HG03280 (cell line): ENCODE results near the gene C1orf21.

Experiments used
- ATAC-seq: cut with Tn5 transposase; IDR thresholded peaks from one replicate; pipeline ENCODE4 v1.9.1; 2021; ENCODE audit warnings: mild to moderate bottlenecking, moderate library complexity; ENCODE audit not compliant: unreplicated experiment

Gene C1orf21

GRCh38 chr1:184545601-184546000 lies 158.8 kb downstream of the C1orf21 start:
- no peak for ATAC-seq

DNA sequence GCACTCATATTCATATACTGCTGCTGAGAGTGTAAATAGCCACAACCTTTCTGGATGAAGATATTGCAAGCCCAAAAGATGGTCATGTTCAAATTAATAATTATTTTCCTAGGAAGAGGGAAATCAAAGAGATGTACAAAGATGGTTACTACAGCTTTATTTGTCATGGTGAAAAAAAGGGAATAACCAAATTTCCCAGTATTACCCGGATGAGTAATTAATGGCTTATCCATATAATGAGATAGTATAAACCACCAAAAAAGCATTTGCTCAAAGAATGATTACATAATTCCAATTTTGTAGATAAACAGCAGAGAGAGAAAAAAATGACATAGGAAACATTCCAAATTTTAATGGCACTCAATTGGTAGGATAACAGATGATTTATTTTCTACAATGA lies 165.6 kb downstream of the C1orf21 start:
- ATAC-seq = no peak

- ATAC-seq = no peak
Measured at GRCh38 chr1:184553845-184554244, 167.0 kb downstream of the C1orf21 start.

DNA sequence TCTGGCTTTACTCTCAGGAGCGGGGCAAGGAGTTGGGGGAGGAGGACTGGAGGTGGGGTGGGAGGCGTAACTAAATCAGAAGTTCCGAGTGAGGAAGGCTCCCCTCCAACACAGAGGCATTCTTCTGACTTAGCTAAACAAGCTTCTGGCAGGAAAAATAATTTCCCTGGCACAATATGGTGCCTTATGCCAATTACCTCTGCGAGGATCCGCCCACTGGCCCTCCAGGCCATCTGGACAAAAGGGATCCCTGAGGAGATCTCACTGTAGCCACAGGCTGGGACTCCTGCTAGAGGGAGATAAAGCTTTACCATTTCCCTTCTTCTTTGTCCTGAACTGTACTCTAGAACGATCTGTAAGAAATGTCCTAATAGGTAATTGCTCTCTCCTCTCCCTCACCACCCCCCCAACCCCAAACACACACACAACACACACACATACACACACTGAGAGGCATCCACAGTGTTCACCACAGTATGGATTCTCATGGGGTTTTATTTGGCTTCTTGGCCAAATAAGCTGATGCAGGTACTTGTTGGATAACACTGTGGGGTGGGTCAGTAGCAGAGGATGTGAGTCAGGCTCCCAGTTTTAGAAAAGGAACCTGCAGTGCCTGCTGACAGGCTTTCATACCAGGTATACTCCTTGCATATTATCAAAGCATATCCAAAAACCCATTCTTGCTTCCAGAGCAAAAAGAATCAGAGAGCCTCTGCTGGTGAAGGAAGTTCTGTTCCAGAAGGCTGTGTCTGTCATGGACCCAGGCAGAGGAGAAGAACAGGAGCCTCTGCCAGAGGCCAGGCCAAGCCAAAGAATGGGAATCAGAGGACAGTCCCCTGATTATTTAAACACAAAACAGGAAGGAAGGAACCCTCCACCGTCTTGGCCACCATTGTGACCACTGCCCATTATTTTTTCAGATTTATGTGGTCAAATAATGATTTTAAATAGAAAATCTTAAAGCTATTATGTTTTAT lies 169.1 kb downstream of the C1orf21 start:
- ATAC-seq = no peak

DNA sequence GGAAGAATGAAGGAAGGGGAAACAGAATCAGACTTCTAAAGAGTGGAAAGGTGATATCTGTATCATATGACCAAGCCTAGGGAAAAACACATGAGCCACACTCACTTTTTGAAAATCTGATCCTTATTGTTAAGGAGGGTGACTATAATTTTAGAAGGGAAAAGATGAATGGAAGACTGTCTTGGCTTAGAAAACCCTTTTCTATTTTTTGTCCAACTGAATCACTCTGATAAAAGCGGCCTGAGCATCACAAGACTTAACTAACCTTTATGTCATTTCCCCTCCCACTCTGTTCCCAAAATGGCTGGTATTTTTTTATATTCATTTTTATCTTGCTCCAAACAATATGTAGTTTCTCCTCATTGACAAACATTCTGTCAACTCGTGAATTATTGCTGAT lies 169.8 kb downstream of the C1orf21 start:
- no peak for ATAC-seq

DNA sequence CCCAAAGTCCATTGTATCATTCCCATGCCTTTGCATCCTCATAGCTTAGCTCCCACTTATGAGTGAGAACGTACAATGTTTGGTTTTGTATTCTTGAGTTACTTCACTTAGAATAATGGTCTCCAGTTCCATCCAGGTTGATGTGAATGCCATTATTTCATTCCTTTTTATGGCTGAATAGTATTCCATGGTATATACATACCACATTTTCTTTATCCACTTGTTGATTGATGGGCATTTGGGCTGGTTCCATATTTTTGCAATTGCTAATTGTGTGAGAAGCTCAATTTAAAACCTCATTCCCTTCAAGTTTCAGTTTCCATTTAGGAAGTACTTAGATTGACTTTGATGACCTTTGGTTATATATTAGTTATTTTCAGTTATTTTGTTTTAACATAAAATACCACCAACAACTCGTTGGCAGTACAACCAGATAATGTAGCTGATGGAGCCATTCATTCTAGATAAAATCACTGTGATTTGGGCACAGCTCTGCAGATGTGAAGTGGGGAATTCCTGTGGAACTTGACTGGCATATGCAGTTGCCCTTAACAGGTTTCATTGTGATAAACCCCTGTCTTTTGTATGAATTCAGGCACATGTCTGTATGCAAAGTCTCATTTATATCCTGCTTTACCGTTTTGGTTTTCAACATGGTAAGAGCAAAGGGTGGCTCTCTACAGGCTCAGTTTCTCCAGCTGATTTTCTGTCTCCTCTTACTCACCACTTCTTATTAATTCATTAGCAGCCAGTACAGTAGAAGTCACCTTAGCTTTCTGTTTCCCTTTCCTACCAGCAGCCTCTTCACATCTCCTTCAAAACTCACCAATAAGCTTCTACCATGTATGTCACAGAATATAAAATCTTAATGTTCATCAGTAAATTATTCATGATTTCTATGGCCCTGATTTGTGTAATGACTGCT lies 170.9 kb downstream of the C1orf21 start:
- no peak for ATAC-seq

GRCh38 chr1:184558691-184559090 lies 171.9 kb downstream of the C1orf21 start:
- ATAC-seq = no peak

- no peak for ATAC-seq
Measured at GRCh38 chr1:184559117-184559713, 172.4 kb downstream of the C1orf21 start.

- no peak for ATAC-seq
Measured at GRCh38 chr1:184562806-184563205, 176.0 kb downstream of the C1orf21 start.

DNA sequence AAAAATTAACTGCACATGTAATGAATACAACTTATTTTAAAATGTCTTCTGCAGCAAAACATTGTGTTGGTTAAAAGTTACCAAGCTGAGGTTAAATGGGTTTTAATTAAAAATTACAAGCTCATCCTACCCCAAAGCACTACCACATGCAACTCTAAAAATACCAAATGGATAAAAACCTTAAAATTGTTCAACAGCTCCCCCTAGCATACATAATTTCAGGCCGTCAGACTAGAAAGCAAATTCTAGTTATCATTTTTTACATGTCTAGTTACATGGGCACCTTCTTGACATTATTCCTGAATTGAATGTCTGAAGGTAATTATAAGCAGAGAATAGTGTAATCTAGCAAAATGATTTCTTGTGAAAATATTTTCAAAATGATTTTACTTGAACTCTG lies 176.5 kb downstream of the C1orf21 start:
- no peak for ATAC-seq

DNA sequence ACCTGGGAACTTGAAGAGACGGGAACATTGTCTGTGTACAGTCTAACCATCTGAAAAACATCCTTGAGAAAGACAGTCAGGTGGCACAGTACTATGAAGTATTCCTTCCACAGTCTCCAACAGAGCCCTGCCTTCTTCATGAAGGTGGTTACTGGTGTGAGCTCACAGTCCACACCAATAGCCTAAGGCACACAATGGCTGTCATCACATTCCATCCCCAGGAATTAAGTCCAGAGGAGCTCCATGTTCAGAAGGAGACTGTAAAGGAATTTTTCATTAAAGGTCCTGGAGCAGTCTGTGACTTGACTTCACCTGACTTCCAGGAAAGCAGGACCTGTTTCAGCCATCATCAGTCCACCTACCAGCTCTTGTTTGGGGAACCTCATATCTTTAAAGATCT lies 180.2 kb downstream of the C1orf21 start:
- ATAC-seq = no peak

- ATAC-seq = no peak
Measured at GRCh38 chr1:184567637-184568036, 180.8 kb downstream of the C1orf21 start.

GRCh38 chr1:184568148-184568547 lies 181.3 kb downstream of the C1orf21 start:
- ATAC-seq = no peak

- ATAC-seq = no peak
Measured at GRCh38 chr1:184569106-184569505, 182.3 kb downstream of the C1orf21 start.

DNA sequence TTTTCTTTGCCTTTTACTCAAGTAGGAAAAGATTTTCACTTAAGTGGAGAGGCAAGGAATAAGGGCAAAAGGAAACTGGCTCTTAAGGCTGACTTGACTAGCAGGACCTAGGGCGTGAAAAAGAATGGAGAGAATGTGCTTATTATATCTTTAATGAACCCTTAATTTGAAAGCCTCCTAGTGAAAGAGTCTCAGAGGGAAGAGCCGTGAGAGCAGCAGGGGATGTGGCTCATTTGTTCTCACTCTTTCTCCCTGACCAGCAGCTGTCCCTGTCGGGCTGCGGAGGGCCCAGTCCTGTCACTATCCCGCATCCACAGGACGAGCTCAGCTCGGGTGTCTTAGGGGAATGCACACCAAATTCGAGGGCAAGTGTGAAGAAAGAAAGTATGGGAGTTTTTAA lies 187.8 kb downstream of the C1orf21 start:
- ATAC-seq = no peak

GRCh38 chr1:184576822-184577221 lies 190.0 kb downstream of the C1orf21 start:
- ATAC-seq = no peak

GRCh38 chr1:184577319-184577718 lies 190.5 kb downstream of the C1orf21 start:
- no peak for ATAC-seq

GRCh38 chr1:184582411-184582810 lies 195.6 kb downstream of the C1orf21 start:
- no peak for ATAC-seq

DNA sequence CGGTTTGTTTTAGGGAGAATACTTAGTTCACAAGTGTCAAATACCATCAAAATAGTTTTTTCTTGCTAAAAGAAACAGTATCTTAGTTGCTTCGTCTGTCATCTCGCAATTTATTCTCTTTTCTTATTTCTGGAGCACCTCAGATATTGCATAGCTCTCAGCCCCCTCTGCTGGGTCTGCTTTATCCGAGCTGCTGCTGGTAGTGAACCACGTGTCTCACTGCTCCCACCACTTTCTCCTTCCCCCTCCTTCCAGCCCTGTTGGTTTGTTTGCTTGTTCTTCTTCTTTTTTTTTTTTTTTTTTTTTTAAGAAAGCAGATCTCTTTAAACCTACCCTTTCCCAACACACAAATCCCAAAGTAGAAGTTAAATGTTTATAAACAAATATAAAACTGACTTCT lies 197.0 kb downstream of the C1orf21 start:
- no peak for ATAC-seq

GRCh38 chr1:184588701-184589100 lies 201.9 kb downstream of the C1orf21 start:
- no peak for ATAC-seq

- ATAC-seq = no peak
Measured at GRCh38 chr1:184590163-184590750, 203.4 kb downstream of the C1orf21 start.
